GM06990 (cell line): ENCODE data around the gene IMPA2.

Experiments used
- DNase-seq: peaks from one replicate; pipeline ENCODE4 v3.0.0-alpha.2; 2011; ENCODE audit not compliant: insufficient read length; ENCODE audit errors: extremely low read depth
- H3K27me3 ChIP-seq: replicated peaks from 2 replicates; pipeline ENCODE4 v1.6.0; 2011; ENCODE audit warnings: low read length; ENCODE audit not compliant: control insufficient read depth, insufficient read depth
- H3K36me3 ChIP-seq: 2 replicates; pipeline ENCODE4 v1.5.1; 2011; ENCODE audit warnings: low read length; ENCODE audit not compliant: control insufficient read depth, insufficient read depth
- H3K4me3 ChIP-seq: replicated peaks from 2 replicates; pipeline ENCODE4 v1.5.1; 2011; ENCODE audit warnings: low read depth, mild to moderate bottlenecking, control low read depth, low read length
- TF ChIP-seq, protein P1 (sequence below): IDR thresholded peaks from 2 replicates; pipeline ENCODE4 v1.5.1; 2011; ENCODE audit warnings: low read length, control low read depth, mild to moderate bottlenecking, inconsistent platforms; ENCODE audit not compliant: insufficient read depth, poor library complexity, severe bottlenecking

IMPA2 gene

DNA sequence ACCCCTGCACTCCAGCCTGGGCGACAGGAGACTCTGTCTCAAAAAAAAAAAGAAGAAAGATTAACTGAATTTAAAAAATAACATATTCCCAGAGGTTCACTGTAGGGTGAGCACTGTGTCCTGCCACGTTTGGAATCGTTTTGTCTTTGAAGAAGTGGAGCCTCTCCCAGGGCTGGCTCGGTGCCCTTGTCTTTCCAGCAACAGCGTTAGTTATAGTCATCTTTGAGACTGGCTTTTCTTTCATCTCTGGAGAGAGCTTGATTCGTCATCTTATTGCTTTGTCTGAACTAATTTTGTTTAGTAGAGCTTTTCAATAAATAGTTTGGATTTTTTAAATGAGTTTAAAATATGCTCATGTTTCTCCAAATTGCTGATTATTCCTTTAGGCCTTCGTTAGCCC lies 50.5 kb downstream of the IMPA2 start:
- Histone ChIP-seq H3K4me3 (no peak overlapping the region), H3K27me3 (no peaks in the 10 kb centered on the region), H3K36me3 (no peaks in the 10 kb centered on the region)
- TF ChIP-seq, protein P1, sequence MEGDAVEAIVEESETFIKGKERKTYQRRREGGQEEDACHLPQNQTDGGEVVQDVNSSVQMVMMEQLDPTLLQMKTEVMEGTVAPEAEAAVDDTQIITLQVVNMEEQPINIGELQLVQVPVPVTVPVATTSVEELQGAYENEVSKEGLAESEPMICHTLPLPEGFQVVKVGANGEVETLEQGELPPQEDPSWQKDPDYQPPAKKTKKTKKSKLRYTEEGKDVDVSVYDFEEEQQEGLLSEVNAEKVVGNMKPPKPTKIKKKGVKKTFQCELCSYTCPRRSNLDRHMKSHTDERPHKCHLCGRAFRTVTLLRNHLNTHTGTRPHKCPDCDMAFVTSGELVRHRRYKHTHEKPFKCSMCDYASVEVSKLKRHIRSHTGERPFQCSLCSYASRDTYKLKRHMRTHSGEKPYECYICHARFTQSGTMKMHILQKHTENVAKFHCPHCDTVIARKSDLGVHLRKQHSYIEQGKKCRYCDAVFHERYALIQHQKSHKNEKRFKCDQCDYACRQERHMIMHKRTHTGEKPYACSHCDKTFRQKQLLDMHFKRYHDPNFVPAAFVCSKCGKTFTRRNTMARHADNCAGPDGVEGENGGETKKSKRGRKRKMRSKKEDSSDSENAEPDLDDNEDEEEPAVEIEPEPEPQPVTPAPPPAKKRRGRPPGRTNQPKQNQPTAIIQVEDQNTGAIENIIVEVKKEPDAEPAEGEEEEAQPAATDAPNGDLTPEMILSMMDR = no peak
- no peak for DNase-seq

DNA sequence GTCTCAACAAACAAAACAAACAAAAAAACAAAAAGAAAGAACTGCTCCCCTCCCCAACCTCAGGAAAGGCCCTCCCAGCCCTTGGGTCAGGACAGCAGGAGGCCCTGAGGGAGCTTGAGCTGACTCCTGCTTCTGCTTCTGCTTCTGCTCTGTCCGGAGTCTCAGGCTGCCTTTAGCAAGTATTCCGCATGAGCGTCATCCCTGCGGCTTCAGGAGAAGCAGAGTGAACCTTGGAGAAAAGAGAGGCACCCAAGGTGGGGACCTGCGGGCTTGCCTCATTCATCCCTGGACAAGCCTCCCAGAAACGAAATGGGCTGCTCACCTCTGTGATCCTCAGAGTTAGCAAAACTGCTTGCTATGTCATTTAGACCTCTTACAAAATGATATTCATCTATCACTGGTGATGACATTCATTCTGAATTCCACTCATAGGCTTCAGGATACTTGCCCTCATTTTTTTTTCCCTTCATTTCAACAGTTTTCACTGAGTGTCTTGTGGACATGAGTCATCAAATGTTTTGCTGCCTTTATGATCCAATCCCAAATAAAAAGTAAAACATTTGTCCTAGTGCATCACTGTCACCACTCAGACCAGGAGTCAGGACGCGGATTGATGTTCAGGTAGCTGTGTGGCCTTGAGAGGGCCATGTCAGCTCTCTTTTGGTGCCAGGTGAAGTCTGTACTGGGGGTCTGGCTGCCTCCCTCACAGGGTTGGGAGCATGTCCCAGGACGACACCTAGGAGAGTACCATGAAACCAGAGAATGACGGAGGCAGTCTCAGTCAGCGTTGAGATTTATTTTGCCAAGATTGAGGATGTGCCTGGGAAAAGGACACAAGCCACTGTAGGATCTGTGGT lies 51.7 kb downstream of the IMPA2 start:
- Histone ChIP-seq H3K36me3 (no peaks in the 10 kb centered on the region), H3K4me3 (no peak overlapping the region), H3K27me3 (no peaks in the 10 kb centered on the region)
- TF ChIP-seq, protein P1 = no peak
- no peak for DNase-seq

DNA sequence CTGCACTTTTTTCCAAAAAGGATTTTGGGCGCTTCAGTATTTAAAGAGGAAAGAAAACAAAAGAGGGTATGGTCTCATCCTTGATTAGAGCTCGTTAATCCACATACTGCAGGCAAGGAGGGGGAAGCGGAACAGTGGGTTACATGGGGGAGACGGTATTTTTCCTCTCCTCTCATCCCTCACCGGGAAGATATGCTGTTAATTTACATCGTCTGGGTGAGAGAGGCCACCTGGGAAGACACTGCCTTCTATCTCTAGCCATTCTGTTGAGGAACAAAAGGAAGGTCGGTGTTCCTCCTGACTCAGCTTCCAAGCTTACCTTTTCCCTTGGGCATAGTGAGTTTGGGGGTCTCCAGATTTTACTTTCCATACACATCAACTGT lies 52.3 kb downstream of the IMPA2 start:
- no peak for DNase-seq
- H3K27me3 ChIP-seq = no peaks in the 10 kb centered on the region
- H3K36me3 ChIP-seq = no peaks in the 10 kb centered on the region
- H3K4me3 ChIP-seq = no peak overlapping the region
- TF ChIP-seq, protein P1 = no peak

DNA sequence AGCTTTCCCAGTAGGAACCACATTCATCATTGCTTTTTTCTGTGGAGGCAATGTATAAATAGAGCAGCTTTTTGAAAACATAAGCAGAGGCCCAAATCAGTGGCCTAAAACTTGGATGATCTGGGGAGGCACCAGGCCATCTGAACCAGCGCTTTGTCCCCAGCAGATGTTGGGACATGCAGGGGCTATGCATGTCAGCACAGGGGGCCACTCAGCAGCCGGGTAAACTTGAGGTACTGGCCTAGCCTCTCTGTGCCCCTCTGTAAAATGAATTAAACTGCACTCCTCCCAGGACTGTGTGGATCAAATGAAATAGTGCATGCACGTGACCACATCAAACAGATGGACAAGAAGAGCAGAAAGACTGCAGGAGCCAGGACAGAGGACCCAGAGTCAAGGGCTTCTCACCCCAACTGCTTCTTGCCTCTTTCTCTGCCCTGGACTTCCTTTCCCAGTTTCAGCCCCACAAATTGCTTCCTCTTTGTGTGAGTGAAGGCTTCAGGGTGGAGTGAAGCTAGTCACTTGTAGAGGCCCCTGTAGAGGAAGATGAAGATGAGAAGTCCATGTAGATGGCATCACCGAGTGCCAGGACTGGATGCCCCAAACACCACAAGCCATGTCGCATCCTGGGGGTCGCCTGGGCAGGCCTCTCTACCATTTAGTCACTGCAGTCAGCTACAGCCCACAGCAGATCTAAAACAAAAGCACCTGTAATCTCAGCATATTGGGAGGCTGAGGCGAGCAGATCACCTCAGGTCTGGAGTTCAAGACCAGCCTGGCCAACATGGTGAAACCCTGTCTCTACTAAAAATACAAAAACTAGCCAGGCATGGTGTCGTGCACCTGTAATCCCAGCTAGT lies 53.2 kb downstream of the IMPA2 start:
- H3K27me3 ChIP-seq = no peaks in the 10 kb centered on the region
- no peaks in the 10 kb centered on the region for H3K36me3 ChIP-seq
- H3K4me3 ChIP-seq = no peak overlapping the region
- no peak for DNase-seq
- TF ChIP-seq, protein P1 = no peak

DNA sequence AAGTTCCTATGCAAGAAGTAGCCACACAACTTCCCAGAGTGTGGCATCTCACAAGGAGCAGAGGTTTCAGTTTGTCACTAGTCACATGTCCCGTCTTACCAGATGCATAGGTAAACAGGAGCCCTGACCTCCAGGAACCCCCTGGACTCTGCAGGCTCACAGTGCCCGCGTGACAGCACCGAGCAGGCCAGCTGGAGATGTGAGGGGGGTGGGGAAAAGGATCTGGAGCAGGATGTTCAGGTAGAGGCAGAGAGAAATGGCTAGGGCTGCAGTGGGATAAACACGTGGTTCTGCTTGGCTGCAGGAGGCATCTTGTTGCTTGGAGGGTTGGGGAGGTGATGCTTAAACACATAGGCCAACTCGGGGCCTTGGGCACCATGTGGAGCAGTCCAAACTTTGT lies 54.2 kb downstream of the IMPA2 start:
- Histone ChIP-seq H3K27me3 (no peaks in the 10 kb centered on the region), H3K4me3 (no peak overlapping the region), H3K36me3 (no peaks in the 10 kb centered on the region)
- DNase-seq = no peak
- TF ChIP-seq, protein P1 = no peak
